Nucleus accumbens (tissue), 56 donors: ENCODE results near the gene AADACL4.

Experiments used
- DNase-seq, 56 donors: peaks; one replicate each; lab custom pipeline; 2025; lab: John Stamatoyannopoulos, UW

Gene AADACL4

GRCh38 chr1:12610305-12610935 lies 33.5 kb upstream of the AADACL4 start:
- no peak for DNase-seq

GRCh38 chr1:12610941-12611340 lies 32.9 kb upstream of the AADACL4 start:
- no peak for DNase-seq

GRCh38 chr1:12613180-12613579 lies 30.7 kb upstream of the AADACL4 start:
- no peak for DNase-seq

- DNase-seq, result peak in 2 of 56 donors; percentile 32 to 55
These were observed 29.3 kb upstream of the AADACL4 start for GRCh38 chr1:12614402-12615158.

- peak in 23 of 56 donors; percentile 14 to 74 (median 41) for DNase-seq
These were observed 28.6 kb upstream of the AADACL4 start for GRCh38 chr1:12615159-12615864.

GRCh38 chr1:12615865-12616708 lies 27.8 kb upstream of the AADACL4 start:
- peak in 11 of 56 donors; percentile 11 to 60 (median 38) for DNase-seq

GRCh38 chr1:12616709-12617373 lies 27.0 kb upstream of the AADACL4 start:
- peak in 6 of 56 donors; percentile 17 to 50 (median 39) for DNase-seq

GRCh38 chr1:12617511-12617900 lies 26.4 kb upstream of the AADACL4 start:
- DNase-seq, result no peak

- DNase-seq, result peak in 47 of 56 donors; percentile 27 to 93 (median 64)
These were observed 25.8 kb upstream of the AADACL4 start, which contains the start of gene DHRS3 for GRCh38 chr1:12617901-12618660. TSS of gene DHRS3 (minus strand) at chr1:12618210. CDS start at chr1:12617348, 862 bp downstream.

- peak in 1 of 56 donors; percentile 52 for DNase-seq
These were observed 25.3 kb upstream of the AADACL4 start for GRCh38 chr1:12618661-12618964.

GRCh38 chr1:12618965-12619791 lies 24.7 kb upstream of the AADACL4 start:
- peak in 30 of 56 donors; percentile 20 to 62 (median 36) for DNase-seq

GRCh38 chr1:12619792-12620487 lies 23.9 kb upstream of the AADACL4 start:
- peak in 51 of 56 donors; percentile 26 to 90 (median 65) for DNase-seq

- DNase-seq, result no peak
These were observed 23.4 kb upstream of the AADACL4 start for GRCh38 chr1:12620488-12620865.

GRCh38 chr1:12620931-12621330 lies 23.0 kb upstream of the AADACL4 start:
- no peak for DNase-seq

- DNase-seq, result peak in 10 of 56 donors; percentile 15 to 52 (median 28)
These were observed 22.2 kb upstream of the AADACL4 start for GRCh38 chr1:12621346-12622335.

- DNase-seq, result no peak
These were observed 21.4 kb upstream of the AADACL4 start for GRCh38 chr1:12622506-12622905.
